Stimulated activated CD4-positive, alpha-beta T cell treated with anti-CD3 and anti-CD28 coated beads, Interleukin-1b, Interleukin-23, amount 100 ng/mL, for 48 hours (primary cell): Measurements from ENCODE around the gene C3orf62.
"Not testable (repeated sequence)": the region's sequence is repeated elsewhere in the genome, so short reads cannot be mapped to it uniquely, and the experiment has no call there.

ENCODE experiments used
- DNase-seq: peaks from one replicate; pipeline ENCODE4 v3.0.0-alpha.2; 2020

C3orf62 gene

DNA sequence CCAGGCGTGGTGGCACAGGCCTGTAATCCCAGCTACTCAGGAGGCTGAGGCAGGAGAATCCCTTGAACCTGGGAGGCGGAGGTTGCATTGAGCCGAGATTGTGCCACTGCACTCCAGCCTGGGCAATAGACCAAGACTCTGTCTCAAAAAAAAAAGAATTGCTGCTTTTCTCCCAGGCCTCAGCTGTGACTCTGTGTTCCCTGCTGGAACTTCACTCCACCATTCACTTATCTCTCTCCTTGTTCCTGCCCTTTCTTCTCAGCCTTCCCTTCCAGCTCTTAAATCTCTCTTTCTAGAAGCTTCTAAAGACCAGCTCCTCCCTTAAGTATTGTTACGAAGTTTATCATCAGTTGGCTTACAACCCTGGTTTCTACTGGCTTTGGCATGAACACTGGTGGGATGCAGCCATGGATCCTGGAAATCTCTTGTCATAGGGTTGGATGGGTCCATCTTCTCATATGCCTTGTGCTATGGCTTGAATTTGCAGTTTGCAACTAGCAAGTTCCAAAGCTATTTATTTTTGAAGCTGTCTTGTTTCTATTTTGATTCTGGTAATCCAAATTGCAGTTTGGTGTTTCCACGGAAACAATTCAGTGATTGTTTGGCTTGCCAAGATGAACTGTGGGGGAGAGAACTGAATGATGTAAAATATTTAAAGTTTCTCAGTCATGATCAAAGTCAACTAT lies 10.5 kb downstream of the C3orf62 start:
- no peak for DNase-seq

GRCh38 chr3:49265661-49266386 lies 11.2 kb downstream of the C3orf62 start:
- no peak for DNase-seq

- no peak for DNase-seq
These were observed 13.7 kb downstream of the C3orf62 start for GRCh38 chr3:49263159-49263889.

- DNase-seq = no peak
These were observed 16.2 kb downstream of the C3orf62 start for GRCh38 chr3:49260806-49261324.

- DNase-seq = no peak
These were observed 19.8 kb downstream of the C3orf62 start for GRCh38 chr3:49257187-49257586.

DNA sequence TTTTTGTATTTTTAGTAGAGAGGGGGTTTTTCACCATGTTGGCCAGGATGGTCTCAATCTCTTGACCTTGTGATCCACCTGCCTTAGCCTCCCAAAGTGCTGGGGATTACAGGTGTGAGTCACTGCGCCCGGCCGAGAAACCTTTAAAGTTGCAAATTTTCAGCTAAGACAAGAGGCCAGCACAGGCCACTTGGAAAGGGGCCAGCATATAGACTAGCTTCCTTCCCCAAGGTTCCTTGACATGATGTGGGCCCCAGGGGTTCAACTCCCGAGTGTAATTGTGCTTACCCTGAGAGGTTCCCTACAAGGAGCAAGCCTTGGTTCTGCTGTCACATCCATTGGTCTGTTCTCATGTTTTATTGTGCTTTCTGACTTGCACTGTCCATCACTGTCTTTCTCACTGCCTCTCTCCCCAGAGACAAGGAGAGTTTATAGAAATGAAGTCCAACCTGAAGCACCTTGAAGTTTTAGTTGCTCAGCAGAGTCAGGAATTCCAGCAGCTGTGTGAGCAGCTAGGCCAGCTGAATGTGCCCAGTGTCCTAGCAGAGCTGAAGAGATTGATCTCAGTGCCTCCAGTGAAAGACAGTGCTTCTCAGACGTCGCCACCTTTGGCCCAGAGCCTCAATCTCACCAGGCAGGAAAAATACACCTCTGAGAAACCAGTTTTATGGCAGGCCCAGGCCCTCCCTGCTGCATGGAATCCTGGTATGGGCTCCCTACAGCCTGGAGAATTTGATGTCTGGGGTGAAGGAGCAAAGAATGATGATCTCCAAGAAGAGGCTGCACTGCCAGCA lies 21.1 kb downstream of the C3orf62 start:
- no peak for DNase-seq

- DNase-seq = no peak
These were observed 21.9 kb downstream of the C3orf62 start for GRCh38 chr3:49255112-49255511.

- DNase-seq = no peak
These were observed 23.5 kb downstream of the C3orf62 start for GRCh38 chr3:49253512-49253911.

DNA sequence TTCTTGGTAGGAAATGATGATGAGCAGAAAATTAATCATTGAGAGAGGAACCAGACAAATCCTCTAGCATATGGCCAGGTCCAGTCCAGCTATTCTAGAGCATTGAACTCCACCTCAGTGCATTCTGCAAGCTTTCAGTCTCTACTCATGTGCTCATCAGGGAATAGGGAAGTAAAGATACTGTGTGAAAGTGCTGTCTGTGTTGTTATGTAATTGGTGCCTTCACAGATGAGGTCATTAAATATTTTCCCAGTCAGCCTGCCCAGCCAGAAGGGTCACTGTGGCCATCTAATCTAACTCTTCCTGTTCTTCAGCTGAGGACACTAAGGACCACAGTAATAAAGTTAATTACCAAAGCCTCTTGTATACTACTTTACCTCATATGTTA lies 28.2 kb downstream of the C3orf62 start:
- DNase-seq = no peak

DNA sequence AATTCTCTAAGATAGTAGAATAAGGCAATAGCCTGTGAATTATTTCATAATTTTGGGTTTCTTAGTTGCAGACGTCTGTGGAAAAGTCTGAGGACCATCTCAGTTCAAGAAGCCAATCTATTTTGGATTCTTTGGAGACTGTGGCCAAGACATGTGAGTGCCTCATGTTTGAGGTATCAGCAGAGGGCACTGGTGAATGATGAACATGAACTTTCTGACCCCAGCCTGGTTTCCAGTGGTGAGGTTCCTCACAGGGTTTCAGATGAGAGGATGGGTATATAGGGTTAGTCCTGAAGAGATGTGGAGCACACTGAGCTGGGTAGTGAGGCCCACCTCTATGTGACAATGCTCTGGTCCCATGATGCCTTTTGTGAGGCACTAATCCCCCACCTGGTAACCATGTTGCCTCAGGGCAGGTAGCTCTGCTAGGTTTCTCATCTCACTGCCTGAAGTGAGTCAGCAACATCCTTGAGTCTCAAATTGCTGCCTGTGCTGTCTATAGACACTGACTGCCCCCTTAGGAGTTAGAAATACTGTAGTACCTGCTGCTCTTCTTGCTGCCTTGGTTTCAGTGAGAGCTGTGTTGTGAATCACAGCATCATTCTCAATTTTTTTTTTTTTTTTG lies 32.3 kb downstream of the C3orf62 start:
- no peak for DNase-seq

- DNase-seq = not testable (repeated sequence)
These were observed 36.9 kb downstream of the C3orf62 start for GRCh38 chr3:49240091-49240490.

- no peak for DNase-seq
These were observed 38.5 kb downstream of the C3orf62 start for GRCh38 chr3:49238274-49239127.

GRCh38 chr3:49237344-49237743 lies 39.7 kb downstream of the C3orf62 start:
- DNase-seq = no peak

GRCh38 chr3:49236226-49236625 lies 40.8 kb downstream of the C3orf62 start:
- no peak for DNase-seq

DNA sequence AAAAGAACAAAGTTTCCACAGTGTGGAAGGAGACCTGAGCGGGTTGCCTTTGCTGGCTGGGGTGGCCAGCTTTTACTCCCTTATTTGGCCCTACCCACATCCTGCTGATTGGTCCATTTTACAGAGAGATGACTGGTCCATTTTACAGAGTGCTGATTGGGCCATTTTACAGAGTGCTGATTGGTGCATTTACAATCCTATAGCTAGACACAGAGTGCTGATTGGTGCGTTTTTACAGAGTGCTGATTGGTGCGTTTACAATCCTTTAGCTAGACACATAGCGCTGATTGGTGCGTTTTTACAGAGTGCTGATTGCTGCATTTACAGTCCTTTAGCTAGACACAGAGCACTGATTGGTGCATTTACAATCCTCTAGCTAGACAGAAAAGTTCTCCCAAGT lies 48.2 kb downstream of the C3orf62 start:
- DNase-seq = not testable (repeated sequence)

- DNase-seq = no peak
These were observed 55.0 kb downstream of the C3orf62 start for GRCh38 chr3:49222002-49222401.

DNA sequence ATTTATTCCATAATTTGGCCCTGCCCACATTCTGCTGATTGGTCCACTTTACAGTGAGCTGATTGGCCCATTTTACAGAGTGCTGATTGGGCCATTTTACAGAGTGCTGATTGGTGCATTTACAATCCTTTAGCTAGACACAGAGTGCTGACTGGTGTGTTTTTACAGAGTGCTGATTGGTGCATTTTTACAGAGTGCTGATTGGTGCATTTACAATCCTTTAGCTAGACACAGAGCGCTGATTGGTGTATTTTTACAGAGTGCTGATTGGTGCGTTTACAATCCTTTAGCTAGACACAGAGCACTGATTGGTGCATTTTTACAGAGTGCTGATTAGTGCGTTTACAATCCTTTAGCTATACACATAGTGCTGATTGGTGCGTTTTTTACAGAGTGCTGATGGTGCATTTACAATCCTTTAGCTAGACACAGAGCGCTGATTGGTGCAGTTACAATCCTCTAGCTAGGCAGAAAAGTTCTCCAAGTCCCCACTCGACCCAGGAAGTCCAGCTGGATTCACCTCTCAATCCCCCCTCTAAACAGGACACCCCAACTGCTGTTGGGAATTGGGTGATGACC lies 56.0 kb downstream of the C3orf62 start:
- DNase-seq = not testable (repeated sequence)

DNA sequence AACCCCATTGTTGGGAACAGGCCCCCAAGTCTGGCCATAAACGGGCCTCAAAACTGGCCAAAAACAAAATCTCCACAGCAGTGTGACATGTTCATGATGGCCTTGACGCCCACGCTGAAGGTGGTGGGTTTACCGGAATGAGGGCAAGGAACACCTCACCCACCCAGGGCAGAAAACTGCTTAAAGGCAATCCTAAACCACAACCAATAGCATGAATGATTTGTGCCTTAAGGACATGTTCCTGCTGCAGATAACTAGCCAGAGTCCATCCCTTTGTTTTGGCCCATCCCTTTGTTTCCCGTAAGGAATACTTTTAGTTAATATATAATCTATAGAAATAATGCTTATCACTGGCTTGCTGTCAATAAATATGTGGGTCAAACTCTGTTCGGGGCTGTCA lies 57.9 kb downstream of the C3orf62 start:
- DNase-seq = no peak
